NT2/D1 (cell line): ENCODE data around the gene CAMTA1.
"Not testable (repeated sequence)": the region's sequence is repeated elsewhere in the genome, so short reads cannot be mapped to it uniquely, and the experiment has no call there.

ENCODE experiments used
- DNase-seq: peaks from one replicate; pipeline ENCODE4 v3.0.0-alpha.2; 2011; ENCODE audit warnings: low read depth, low spot score
- H3K27me3 ChIP-seq: 2 replicates; pipeline ENCODE4 v1.6.0; 2011; ENCODE audit warnings: mild to moderate bottlenecking; ENCODE audit not compliant: insufficient read length, insufficient read depth
- H3K36me3 ChIP-seq: 2 replicates; pipeline ENCODE4 v1.6.1; 2011; ENCODE audit warnings: mild to moderate bottlenecking, low read length, mixed read lengths; ENCODE audit not compliant: insufficient read depth, insufficient read length
- H3K4me1 ChIP-seq: 2 replicates; pipeline ENCODE4 v1.5.1; 2011; ENCODE audit not compliant: insufficient read depth, insufficient read length
- H3K4me3 ChIP-seq: 2 replicates; pipeline ENCODE4 v1.5.1; 2011; ENCODE audit warnings: low read depth; ENCODE audit not compliant: insufficient read length
- H3K9ac ChIP-seq: 2 replicates; pipeline ENCODE4 v1.6.0; 2011; ENCODE audit warnings: low read depth; ENCODE audit not compliant: insufficient read length
- H3K9me3 ChIP-seq: 2 replicates; pipeline ENCODE4 v1.5.1; 2011; ENCODE audit warnings: mild to moderate bottlenecking, low read length; ENCODE audit not compliant: insufficient read depth
- SUZ12 ChIP-seq: IDR thresholded peaks from 2 replicates; pipeline ENCODE4 v1.6.1; 2011; ENCODE audit not compliant: insufficient read length, insufficient read depth; ENCODE audit errors: extremely low read depth
- YY1 ChIP-seq: IDR thresholded peaks from 2 replicates; pipeline ENCODE4 v1.6.1; 2011; ENCODE audit not compliant: insufficient read length, insufficient read depth
- ZNF274 ChIP-seq: IDR thresholded peaks from 2 replicates; pipeline ENCODE4 v1.6.1; 2011; ENCODE audit warnings: mild to moderate bottlenecking, low read depth, low read length

Gene CAMTA1

DNA sequence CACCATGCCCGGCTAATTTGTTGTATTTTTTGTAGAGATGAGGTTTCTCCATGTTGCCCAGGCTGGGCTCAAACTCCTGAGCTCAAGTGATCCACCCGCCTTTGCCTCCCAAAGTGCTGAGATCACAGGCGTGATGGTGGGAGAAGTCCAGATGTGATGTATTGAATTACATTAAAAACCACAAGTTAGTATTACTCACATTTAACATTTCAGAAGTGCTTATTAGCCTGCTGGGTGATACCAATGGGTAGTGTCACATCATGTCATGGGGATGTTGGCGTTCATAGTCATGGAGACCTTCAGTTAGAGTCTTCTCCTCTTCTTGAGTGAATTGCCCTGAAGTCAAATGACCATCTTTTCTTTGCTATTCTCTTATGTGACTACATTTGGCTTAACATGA, 922.3 kb downstream of the CAMTA1 start:
- Histone ChIP-seq H3K36me3 (peaks cover 3% of the 10 kb centered on the region), H3K9me3 (no peaks in the 10 kb centered on the region), H3K27me3 (peaks cover 24% of the 10 kb centered on the region), H3K9ac (no peak overlapping the region), H3K4me3 (no peak overlapping the region), H3K4me1 (peaks cover 8% of the 10 kb centered on the region)
- no peak for DNase-seq
- no peak for TF ChIP-seq YY1
- no peak for TF ChIP-seq SUZ12
- no peak for TF ChIP-seq ZNF274

DNA sequence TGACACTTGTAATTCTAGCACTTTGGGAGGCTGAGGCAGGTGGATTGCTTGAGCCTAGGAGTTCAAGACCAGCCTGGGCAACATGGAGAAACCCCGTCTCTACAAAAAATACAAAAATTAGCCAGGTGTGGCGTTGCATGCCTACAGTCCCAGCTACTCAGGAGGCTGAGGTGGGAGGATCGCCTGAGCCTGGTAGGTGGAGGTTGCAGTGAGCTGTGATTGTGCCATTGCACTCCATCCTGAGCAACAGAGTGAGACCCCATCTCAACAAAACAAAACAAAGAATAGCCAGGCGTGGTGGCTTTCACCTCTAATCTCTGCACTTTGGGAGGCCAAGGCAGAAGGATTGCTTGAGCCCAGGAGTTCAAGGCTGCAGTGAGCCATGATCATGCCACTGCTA, 922.8 kb downstream of the CAMTA1 start:
- not testable (repeated sequence) for H3K9me3 ChIP-seq, H3K4me3 ChIP-seq, H3K4me1 ChIP-seq, DNase-seq, H3K36me3 ChIP-seq, H3K9ac ChIP-seq
- H3K27me3 ChIP-seq = peaks cover 19% of the 10 kb centered on the region

DNA sequence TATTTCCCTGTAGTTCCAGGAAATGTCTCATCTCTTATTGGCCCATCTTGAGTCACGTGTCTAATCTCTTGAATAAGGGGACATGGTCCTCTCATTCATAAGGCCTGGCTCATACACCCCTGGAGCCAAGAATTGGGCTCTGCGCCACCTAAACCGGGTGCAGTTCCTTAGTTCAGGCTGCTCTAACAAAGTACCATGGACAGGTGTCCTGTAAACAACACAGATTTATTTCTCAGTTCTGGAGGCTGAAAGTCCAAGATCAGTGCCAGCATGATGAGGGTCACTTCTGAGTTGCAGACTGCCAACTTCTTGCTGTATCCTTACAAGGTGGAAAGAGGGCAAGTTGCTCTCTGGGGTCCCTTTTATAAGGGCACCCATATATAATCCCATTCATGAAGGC, 925.6 kb downstream of the CAMTA1 start:
- Histone ChIP-seq H3K36me3 (peaks cover 3% of the 10 kb centered on the region), H3K4me1 (no peaks in the 10 kb centered on the region), H3K27me3 (peaks cover 4% of the 10 kb centered on the region), H3K9ac (no peak overlapping the region), H3K9me3 (no peaks in the 10 kb centered on the region), H3K4me3 (no peak overlapping the region)
- no peak for DNase-seq
- TF ChIP-seq ZNF274 = no peak
- TF ChIP-seq SUZ12 = no peak
- no peak for TF ChIP-seq YY1

DNA sequence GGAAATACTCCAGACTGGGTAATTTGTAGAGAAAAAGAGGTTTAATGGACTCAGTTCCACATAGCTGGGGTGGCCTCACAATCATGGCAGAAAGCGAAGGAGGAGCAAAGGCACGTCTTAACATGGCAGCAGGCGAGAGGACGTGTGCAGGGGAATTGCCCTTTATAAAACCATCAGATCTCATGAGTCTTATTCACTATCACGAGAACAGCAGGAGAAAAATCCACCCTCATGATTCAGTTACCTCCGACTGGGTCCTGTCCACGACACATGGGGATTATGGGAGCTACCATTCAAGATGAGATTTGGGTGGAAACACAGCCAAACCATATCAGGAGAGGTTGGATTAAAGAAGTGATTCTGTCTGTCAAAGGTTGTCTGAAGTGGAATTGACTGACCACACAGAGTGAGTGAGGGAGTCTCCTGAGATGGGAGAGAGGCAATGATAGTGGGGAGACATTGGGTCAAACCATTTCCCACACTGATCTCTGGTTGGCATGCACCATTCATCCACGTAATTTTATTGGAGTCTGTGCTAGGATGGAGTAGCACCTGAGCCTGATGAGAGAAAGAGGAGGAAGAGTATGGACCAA, 927.6 kb downstream of the CAMTA1 start:
- H3K4me3 ChIP-seq = no peak overlapping the region
- no peak for TF ChIP-seq ZNF274
- TF ChIP-seq YY1 = no peak
- no peak for TF ChIP-seq SUZ12
- H3K4me1 ChIP-seq = no peaks in the 10 kb centered on the region
- no peak for DNase-seq
- no peak overlapping the region for H3K9ac ChIP-seq
- no peaks in the 10 kb centered on the region for H3K9me3 ChIP-seq
- H3K36me3 ChIP-seq = peaks cover 3% of the 10 kb centered on the region
- H3K27me3 ChIP-seq = no peaks in the 10 kb centered on the region

DNA sequence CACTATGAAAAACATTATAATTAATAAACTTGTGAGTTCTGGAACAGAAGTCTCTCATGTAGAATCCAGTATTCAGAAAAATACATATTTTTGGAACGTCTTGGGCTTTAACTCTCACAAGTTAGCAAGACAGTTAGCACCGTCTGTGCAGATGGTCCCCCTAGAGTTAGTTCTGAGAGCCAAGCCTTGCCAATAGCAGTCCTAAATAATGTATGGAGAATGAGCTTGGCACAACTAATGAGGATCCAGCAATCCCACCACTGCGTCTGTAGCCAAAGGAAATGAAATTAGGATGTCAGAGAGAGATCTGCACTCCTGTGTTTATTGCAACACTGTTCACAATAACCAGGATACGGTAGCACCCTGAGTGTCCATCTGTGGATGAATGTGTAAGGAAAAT, 931.3 kb downstream of the CAMTA1 start:
- TF ChIP-seq YY1 (no peak), ZNF274 (no peak), SUZ12 (no peak)
- H3K36me3 ChIP-seq = peaks cover 4% of the 10 kb centered on the region
- no peaks in the 10 kb centered on the region for H3K27me3 ChIP-seq
- no peaks in the 10 kb centered on the region for H3K4me1 ChIP-seq
- H3K9me3 ChIP-seq = no peaks in the 10 kb centered on the region
- no peak overlapping the region for H3K4me3 ChIP-seq
- no peak for DNase-seq
- H3K9ac ChIP-seq = no peak overlapping the region

DNA sequence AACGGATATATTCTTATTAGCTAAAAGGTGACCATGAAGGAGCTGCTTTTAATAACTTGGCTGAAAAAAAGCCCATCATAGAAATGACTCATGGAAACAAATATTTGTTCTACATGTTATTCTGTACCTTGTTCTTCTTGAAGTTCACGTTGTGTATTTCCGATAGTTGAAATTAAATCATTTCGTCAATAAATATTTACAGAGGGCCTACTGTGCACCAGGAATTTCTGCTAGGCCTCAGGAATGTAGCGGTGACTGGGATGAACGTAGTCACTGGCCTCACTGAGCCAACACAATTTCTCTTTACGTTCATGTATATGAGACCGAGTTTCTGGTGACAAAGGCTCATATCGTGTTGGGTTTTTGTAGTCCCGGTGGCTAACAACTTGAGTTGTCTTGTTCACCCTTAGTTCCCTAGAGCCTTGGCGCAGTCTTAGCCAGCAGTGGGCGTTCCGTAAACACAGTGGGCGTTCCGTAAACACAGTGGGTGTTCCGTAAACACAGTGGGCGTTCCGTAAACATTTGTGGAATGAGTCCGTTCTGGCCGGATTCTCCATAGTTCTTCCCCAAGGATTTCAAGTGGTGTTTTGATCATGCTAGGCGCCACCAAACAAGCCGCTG, 932.6 kb downstream of the CAMTA1 start:
- no peak overlapping the region for H3K9ac ChIP-seq
- no peaks in the 10 kb centered on the region for H3K4me1 ChIP-seq
- no peaks in the 10 kb centered on the region for H3K27me3 ChIP-seq
- peaks cover 4% of the 10 kb centered on the region for H3K36me3 ChIP-seq
- no peak overlapping the region for H3K4me3 ChIP-seq
- TF ChIP-seq ZNF274 (no peak), SUZ12 (no peak), YY1 (no peak)
- no peaks in the 10 kb centered on the region for H3K9me3 ChIP-seq
- no peak for DNase-seq

DNA sequence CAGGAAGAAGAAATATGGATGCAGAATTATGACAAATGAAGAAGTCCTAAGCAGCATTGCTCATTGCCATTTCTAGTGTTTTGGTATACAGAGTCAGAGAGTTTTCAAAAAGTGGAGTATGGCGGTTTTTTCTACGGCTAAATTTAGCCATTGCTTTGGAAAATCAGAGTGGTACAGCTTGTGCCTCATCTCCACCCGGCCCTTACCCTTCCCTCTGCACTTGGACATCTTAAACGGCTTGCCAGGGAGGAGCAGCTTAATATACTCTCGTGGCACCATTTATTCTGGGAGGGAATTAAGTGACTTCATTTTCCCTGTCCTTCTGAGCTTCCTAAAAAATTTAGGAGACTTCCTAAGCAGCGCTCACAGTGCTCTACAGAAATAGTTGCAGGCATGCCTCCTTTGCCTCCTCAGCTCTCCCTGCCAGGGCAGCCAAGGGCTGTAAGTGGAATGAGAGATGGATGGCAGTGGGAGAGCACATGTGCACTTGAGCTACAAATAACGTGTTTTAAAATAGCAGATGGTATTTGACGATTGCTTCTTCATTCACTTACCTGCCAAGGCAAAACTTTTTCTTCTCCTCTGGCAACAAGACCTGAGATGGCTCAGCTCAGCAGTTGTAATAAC, 934.3 kb downstream of the CAMTA1 start:
- H3K4me3 ChIP-seq = no peak overlapping the region

More for the DNA sequence above, 934.3 kb downstream of the CAMTA1 start:
- Histone ChIP-seq H3K9ac (no peak overlapping the region), H3K4me1 (no peaks in the 10 kb centered on the region), H3K27me3 (no peaks in the 10 kb centered on the region), H3K9me3 (no peaks in the 10 kb centered on the region), H3K36me3 (peaks cover 4% of the 10 kb centered on the region)
- no peak for TF ChIP-seq SUZ12
- no peak for TF ChIP-seq YY1
- no peak for TF ChIP-seq ZNF274
- no peak for DNase-seq
